Activated naive CD8-positive, alpha-beta T cell treated with anti-CD3 and anti-CD28 coated beads for 36 hours (primary cell): ENCODE data around the gene SAT1. TPM values are rescaled to one million over a fixed set of nuclear protein-coding genes. Genes with fewer than 3 reads are reported as not detected.

Experiments
- total RNA-seq, 2 experiments: library from RNA; stranded (reverse); gene quantifications; one replicate each; pipeline ENCODE4 v1.2.3, GENCODE V29; 2021

SAT1 gene
- total RNA-seq, 2 experiments from 2014 or later = 70.5 to 71.8 TPM

Other genes starting within 250 kb of the SAT1 start
- gene PRDX4, start 115.7 kb upstream of the SAT1 start, total RNA-seq = 10 to 100 TPM; 46.6 to 46.9 TPM
- gene ACOT9, start 39.9 kb upstream of the SAT1 start, total RNA-seq = 10 to 100 TPM; 22.1 to 23.1 TPM
- 10 to 100 TPM; 31.7 to 38.5 TPM for gene APOO, start 124.8 kb downstream of the SAT1 start, total RNA-seq
- gene CXorf58, start 124.8 kb downstream of the SAT1 start, total RNA-seq = under 1 TPM in 1 of 2 experiments, not detected in 1; 0.24 TPM
- 10 to 100 TPM; 13.5 to 14.2 TPM for gene KLHL15, start 244.0 kb downstream of the SAT1 start, total RNA-seq